Retinal pigment epithelial cell (primary cell): ENCODE measurements around the gene DOCK7.

Experiments used
- DNase-seq: peaks from one replicate; pipeline ENCODE4 v3.0.0-alpha.2; 2010; ENCODE audit warnings: low read depth
- H3K4me3 ChIP-seq: 2 replicates; pipeline ENCODE4 v1.5.1; 2011; ENCODE audit warnings: mild to moderate bottlenecking, low read length, control low read depth, moderate library complexity
- TF ChIP-seq, protein P1 (sequence below): conservative IDR thresholded peaks from 2 replicates; pipeline ENCODE4 v1.5.1; 2011; ENCODE audit warnings: low read depth, low read length, control low read depth, inconsistent platforms

Gene DOCK7

DNA sequence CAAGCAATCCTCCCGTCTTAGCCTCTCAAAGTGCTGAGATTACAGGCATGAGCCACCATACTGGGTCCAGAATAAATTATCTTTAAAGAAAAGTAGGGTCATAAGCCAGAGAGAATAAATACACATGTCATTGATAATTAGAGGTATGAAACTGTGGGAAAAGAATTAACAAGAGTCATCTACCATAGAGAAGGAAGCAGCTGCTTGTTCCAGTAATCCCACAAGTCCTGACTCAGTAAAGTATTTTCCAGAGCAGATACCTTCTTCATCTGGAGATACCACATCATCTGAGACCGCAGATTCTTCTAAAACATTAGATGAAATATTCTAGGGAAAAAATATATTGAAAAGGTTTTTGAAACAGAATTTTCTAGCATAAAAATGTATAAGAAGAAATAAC lies 195.7 kb downstream of the DOCK7 start:
- TF ChIP-seq, protein P1, sequence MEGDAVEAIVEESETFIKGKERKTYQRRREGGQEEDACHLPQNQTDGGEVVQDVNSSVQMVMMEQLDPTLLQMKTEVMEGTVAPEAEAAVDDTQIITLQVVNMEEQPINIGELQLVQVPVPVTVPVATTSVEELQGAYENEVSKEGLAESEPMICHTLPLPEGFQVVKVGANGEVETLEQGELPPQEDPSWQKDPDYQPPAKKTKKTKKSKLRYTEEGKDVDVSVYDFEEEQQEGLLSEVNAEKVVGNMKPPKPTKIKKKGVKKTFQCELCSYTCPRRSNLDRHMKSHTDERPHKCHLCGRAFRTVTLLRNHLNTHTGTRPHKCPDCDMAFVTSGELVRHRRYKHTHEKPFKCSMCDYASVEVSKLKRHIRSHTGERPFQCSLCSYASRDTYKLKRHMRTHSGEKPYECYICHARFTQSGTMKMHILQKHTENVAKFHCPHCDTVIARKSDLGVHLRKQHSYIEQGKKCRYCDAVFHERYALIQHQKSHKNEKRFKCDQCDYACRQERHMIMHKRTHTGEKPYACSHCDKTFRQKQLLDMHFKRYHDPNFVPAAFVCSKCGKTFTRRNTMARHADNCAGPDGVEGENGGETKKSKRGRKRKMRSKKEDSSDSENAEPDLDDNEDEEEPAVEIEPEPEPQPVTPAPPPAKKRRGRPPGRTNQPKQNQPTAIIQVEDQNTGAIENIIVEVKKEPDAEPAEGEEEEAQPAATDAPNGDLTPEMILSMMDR = no peak
- DNase-seq = no peak
- H3K4me3 ChIP-seq = no peak overlapping the region

DNA sequence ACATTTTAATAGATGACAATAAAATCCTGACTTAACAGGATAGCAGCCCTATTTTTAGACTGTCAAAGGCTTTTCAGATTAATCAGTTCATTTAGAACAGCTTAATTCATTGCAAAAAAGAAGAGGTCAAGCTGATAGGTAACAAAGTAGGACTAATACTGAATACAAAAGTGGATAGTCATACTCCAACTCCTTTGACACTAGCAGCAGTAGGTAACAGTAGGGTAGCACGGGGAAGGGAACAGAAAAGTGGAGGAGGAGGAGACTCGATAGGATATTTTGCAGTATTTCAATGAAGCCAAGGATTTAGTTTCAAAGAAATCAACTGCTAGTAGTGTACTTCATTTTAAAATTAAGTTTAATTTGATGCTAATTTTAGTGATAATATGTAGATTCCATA lies 200.2 kb downstream of the DOCK7 start:
- TF ChIP-seq, protein P1 = no peak
- DNase-seq = no peak
- no peak overlapping the region for H3K4me3 ChIP-seq

DNA sequence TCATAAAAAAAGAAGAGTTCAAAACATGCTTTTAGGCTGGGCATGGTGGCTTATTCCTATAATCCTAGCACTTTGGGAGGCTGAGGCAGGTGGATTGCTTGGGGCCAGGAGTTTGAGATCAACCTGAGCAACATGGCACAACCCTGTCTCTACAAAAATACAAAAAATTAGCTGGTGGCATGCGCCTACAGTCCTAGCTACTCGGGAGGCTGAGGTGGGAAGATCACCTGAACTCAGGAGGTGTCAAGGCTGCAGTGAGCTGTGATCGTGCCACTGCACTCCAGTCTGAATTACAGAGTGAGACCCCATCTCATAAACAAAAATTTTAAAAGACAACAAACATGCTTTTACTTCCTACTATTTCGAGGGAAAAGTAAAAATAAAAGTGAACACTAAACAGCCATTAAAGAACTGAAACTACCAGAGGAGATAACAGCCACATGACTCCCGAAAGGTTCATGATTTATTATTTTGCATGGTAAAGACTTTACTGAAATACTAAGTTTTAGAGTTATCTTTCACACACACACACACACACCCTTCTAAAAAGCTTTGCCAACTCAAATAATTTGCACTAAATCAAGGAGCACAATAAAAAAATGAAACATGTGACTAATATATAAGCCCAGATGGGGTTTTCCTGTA lies 203.2 kb downstream of the DOCK7 start:
- TF ChIP-seq, protein P1 = no peak
- DNase-seq = no peak
- no peak overlapping the region for H3K4me3 ChIP-seq

DNA sequence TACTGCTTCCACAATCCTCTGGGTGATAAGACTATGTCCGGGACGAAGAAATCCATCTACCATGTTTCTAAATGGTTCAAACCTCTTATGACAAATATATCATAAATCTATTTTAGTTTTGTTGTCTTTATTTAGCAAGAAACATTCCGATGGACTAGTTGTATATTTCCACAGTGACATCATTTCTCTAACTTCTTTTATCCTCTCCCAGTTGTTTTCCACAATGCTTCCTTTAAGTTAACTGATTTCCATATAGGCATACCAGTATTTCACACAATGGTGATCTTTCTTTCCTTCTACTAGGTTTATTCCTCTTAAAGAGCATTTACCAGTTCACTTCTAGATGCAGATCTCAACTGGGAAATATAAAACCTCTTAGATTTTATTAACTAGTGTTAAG lies 206.5 kb downstream of the DOCK7 start:
- TF ChIP-seq, protein P1 = no peak
- no peak for DNase-seq
- H3K4me3 ChIP-seq = no peak overlapping the region

DNA sequence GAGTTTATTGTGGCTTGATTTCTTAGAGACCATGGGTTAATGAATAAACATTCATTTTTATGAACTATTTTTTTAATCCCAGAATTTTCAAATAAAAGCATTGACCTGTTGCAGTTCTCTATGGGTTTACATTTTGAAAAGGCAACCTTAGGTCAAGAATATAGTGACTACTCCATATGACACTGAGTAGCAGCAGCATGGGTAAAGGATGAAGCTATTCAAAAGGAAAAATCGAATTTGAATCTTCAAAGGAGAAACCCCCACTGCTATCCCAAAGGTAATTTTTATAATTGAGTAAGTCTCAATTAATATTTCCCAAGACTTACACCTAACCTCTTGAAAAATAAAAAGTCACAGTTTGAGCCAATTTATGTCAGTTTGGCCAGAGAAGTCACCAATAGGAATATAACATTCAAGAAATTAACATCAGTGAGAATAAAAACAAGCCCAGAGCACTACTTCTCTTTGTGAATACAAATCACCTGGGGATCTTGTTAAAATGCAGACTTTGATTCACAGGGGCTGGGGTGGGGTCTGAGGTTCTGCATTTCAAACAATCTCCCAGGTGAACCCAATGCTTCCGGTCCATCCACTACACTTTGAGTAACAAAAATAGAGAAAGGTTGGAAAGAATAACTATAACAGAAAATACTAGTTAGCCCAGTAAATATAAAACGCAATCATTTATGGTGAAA lies 211.5 kb downstream of the DOCK7 start:
- H3K4me3 ChIP-seq = no peak overlapping the region
- TF ChIP-seq, protein P1 = no peak
- DNase-seq = no peak

DNA sequence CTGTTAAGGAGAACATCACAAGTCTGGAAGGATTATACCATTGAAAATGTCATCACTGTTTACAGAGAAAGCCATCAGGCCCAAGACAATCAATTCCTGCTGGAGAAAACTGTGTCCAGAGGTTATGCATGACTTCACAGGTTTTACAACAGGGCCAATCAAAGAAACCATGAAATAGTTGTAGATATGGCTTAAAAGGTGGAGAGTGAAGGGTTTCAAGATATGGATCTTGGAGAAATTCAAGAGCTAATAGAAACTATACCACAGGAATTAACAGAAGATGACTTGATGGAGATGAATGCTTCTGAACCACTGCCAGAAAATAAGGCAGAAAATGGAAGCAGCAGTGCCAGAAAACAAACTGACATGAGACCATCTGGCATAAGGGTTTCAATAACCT lies 221.1 kb downstream of the DOCK7 start:
- no peak overlapping the region for H3K4me3 ChIP-seq
- TF ChIP-seq, protein P1 = no peak
- DNase-seq = no peak

DNA sequence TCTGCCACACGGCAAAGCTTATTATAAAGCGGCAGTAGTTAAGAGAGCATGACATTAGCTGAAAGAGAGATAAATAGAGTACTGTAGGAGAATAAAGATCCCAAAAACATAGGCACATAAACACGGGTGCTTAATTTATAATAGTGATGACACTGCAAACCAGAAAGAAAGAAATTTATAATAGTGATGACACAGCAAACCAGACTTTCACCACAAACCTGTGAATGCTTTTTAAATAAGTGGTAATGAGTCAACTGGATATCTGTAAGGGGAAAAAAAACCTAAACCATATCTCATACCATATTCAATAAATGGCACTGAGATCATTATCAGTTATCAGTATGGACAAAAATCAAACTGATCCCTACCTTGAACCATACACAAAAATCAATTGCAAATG lies 225.8 kb downstream of the DOCK7 start:
- H3K4me3 ChIP-seq = no peak overlapping the region
- no peak for DNase-seq
- TF ChIP-seq, protein P1 = no peak
